Activated CD8-positive, alpha-beta T cell treated with anti-CD3 and anti-CD28 coated beads for 36 hours (primary cell): ENCODE measurements around the gene UPF3A. TPM values are rescaled to one million over a fixed set of nuclear protein-coding genes. Genes with fewer than 3 reads are reported as not detected.

Experiments
- ATAC-seq: fragments of 200-7000 bp; cut with Tn5 transposase; one replicate; pipeline ENCODE4 v1.10.0; 2021; ENCODE audit warnings: mild to moderate bottlenecking, moderate library complexity
- CTCF ChIA-PET: fragments of 350-600 bp; sonication (Branson Sonifier 250); formaldehyde crosslinking; loops from one replicate; lab custom pipeline; 2021; ENCODE audit warnings: antibody characterized with exemption; lab: Charles Lee
- POLR2A ChIA-PET: fragments of 350-600 bp; sonication (Branson Sonifier 250); formaldehyde crosslinking; loops from one replicate; lab custom pipeline; 2021; ENCODE audit warnings: antibody characterized with exemption; lab: Charles Lee
- DNase-seq: peaks from one replicate; pipeline ENCODE4 v3.0.0-alpha.2; 2020
- H3K27ac Mint-ChIP-seq: one replicate; pipeline ENCODE4 v1.8.0; 2021; ENCODE audit warnings: mild to moderate bottlenecking, mixed read lengths
- H3K27me3 Mint-ChIP-seq: one replicate; pipeline ENCODE4 v1.8.0; 2021; ENCODE audit warnings: mixed read lengths
- H3K36me3 Mint-ChIP-seq: one replicate; pipeline ENCODE4 v1.8.0; 2021; ENCODE audit warnings: low read depth, mixed read lengths
- H3K4me1 Mint-ChIP-seq: one replicate; pipeline ENCODE4 v1.8.0; 2021; ENCODE audit warnings: low read depth, mixed read lengths
- H3K4me3 Mint-ChIP-seq: one replicate; pipeline ENCODE4 v1.8.0; 2021; ENCODE audit warnings: mild to moderate bottlenecking, moderate library complexity, mixed read lengths
- H3K9me3 Mint-ChIP-seq: one replicate; pipeline ENCODE4 v1.8.0; 2021; ENCODE audit warnings: mixed read lengths
- intact Hi-C: fragments of 100-400 bp; cut with micrococcal nuclease; formaldehyde crosslinking; loops from one replicate; pipeline ENCODE4 v1.10.0; 2022
- total RNA-seq, 2 experiments: library from RNA; stranded (reverse); gene quantifications; one replicate each; pipeline ENCODE4 v1.2.3, GENCODE V29; 2021
- TF ChIP-seq, protein P1 (sequence below): fragments of 200-600 bp; IDR thresholded peaks from one replicate; pipeline ENCODE4 v1.8.0; 2022; ENCODE audit warnings: antibody characterized with exemption, mild to moderate bottlenecking

Gene UPF3A
- total RNA-seq, 2 experiments from 2014 or later = 36.7 TPM

GRCh38 chr13:114318624-114319023, 37.2 kb downstream of the UPF3A start:
- Mint-ChIP-seq H3K4me1 (peaks cover 49% of the 10 kb centered on the region), H3K36me3 (peaks cover 44% of the 10 kb centered on the region), H3K27me3 (no peaks in the 10 kb centered on the region), H3K9me3 (no peaks in the 10 kb centered on the region), H3K27ac (no peak overlapping the region), H3K4me3 (no peak overlapping the region)
- TF ChIP-seq, protein P1, sequence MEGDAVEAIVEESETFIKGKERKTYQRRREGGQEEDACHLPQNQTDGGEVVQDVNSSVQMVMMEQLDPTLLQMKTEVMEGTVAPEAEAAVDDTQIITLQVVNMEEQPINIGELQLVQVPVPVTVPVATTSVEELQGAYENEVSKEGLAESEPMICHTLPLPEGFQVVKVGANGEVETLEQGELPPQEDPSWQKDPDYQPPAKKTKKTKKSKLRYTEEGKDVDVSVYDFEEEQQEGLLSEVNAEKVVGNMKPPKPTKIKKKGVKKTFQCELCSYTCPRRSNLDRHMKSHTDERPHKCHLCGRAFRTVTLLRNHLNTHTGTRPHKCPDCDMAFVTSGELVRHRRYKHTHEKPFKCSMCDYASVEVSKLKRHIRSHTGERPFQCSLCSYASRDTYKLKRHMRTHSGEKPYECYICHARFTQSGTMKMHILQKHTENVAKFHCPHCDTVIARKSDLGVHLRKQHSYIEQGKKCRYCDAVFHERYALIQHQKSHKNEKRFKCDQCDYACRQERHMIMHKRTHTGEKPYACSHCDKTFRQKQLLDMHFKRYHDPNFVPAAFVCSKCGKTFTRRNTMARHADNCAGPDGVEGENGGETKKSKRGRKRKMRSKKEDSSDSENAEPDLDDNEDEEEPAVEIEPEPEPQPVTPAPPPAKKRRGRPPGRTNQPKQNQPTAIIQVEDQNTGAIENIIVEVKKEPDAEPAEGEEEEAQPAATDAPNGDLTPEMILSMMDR = no peak
- CTCF ChIA-PET = interaction anchor here (1.4 kb wide), 2 partner anchors 22 to 35 kb away, joined by 3 to 4 read pairs; no protein-coding TSS in a partner anchor
- DNase-seq (no peak), ATAC-seq (no peak)
- intact Hi-C loops = no loop called here
- POLR2A ChIA-PET = interaction anchor here (1.3 to 1.6 kb wide), 2 partner anchors 10 to 37 kb away, joined by 3 to 6 read pairs; partner anchors contain the start of gene UPF3A

DNA sequence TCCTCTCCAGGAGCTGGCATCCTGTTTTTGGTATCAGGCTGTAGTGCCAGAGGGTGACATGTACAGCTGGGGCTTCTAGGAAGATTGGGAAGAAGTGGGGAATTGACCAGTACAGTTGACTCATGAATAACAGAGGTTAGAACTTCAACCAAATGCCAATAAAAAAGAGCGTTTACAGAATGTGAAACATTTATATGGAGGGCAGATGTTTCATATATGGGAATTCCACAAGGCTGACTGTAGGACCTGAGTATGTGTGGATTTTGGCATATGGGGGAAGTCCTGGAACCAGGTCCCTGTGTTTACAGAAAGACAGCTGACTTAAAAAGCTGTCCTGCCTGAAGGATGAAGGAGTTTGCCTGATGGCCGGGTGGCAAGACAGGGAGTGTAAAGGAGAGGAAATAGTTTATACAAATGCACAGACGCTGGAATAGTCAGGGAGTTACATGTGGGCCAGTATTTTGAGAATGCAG, 38.1 kb downstream of the UPF3A start:
- TF ChIP-seq, protein P1 = no peak
- intact Hi-C loops = no loop called here
- ATAC-seq = no peak
- no peaks in the 10 kb centered on the region for H3K9me3 Mint-ChIP-seq
- peak overlapping the region; percentile 31 for H3K27ac Mint-ChIP-seq
- peaks cover 55% of the 10 kb centered on the region for H3K4me1 Mint-ChIP-seq
- ChIA-PET CTCF (interaction anchor here (1.4 kb wide), 1 partner anchor 36 kb away, joined by 4 read pairs; no protein-coding TSS in a partner anchor), POLR2A (interaction anchor here (1.6 kb wide), 1 partner anchor 9 kb away, joined by 6 read pairs; no protein-coding TSS in a partner anchor)
- no peaks in the 10 kb centered on the region for H3K27me3 Mint-ChIP-seq
- H3K4me3 Mint-ChIP-seq = no peak overlapping the region
- peaks cover 53% of the 10 kb centered on the region for H3K36me3 Mint-ChIP-seq
- no peak for DNase-seq

GRCh38 chr13:114320065-114320464, 38.7 kb downstream of the UPF3A start:
- Mint-ChIP-seq H3K4me3 (no peak overlapping the region), H3K27ac (peak overlapping the region; percentile 31), H3K4me1 (peaks cover 56% of the 10 kb centered on the region), H3K9me3 (no peaks in the 10 kb centered on the region), H3K27me3 (no peaks in the 10 kb centered on the region), H3K36me3 (peaks cover 55% of the 10 kb centered on the region)
- DNase-seq (no peak), ATAC-seq (no peak)
- intact Hi-C loops = no loop called here
- POLR2A ChIA-PET = interaction anchor here (1.6 kb wide), 1 partner anchor 8 kb away, joined by 6 read pairs; no protein-coding TSS in a partner anchor
- TF ChIP-seq, protein P1 = no peak
- CTCF ChIA-PET = no interaction called here

DNA sequence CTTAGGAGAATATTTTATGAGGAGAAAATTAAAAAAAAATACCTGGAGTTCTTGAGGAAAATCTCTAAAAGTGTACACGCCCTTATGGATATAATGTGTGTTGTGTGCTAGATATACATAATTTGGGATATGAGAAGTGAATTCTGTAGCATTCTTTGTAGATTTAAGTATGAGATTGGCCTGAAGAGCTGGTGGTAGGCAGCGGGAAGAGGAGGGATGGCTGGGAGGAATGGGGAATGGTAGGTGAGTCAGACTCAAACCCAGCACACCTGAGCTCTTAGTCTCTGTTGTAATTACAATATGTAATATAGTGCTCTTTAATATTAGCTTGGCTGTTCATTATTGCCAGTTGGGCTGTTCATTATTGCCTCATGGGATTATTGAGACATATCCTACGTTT, 39.9 kb downstream of the UPF3A start:
- ChIA-PET CTCF (no interaction called here), POLR2A (interaction anchor here (0.6 kb wide), 1 partner anchor 11 kb away, joined by 3 read pairs; no protein-coding TSS in a partner anchor)
- H3K27ac Mint-ChIP-seq = no peak overlapping the region

GRCh38 chr13:114323349-114323748, 41.9 kb downstream of the UPF3A start:
- no peak overlapping the region for H3K4me3 Mint-ChIP-seq
- ATAC-seq (no peak), DNase-seq (no peak)
- H3K9me3 Mint-ChIP-seq = no peaks in the 10 kb centered on the region
- TF ChIP-seq, protein P1 = no peak
- peaks cover 68% of the 10 kb centered on the region for H3K36me3 Mint-ChIP-seq
- POLR2A ChIA-PET = interaction anchor here (1.0 kb wide), 1 partner anchor 65 kb away, joined by 3 read pairs; no protein-coding TSS in a partner anchor
- H3K4me1 Mint-ChIP-seq = peaks cover 50% of the 10 kb centered on the region
- intact Hi-C loops = no loop called here
- H3K27me3 Mint-ChIP-seq = no peaks in the 10 kb centered on the region
- H3K27ac Mint-ChIP-seq = no peak overlapping the region
- CTCF ChIA-PET = no interaction called here

More for the DNA sequence above, 39.9 kb downstream of the UPF3A start:
- intact Hi-C loops = no loop called here
- H3K4me3 Mint-ChIP-seq = no peak overlapping the region
- peaks cover 59% of the 10 kb centered on the region for H3K4me1 Mint-ChIP-seq
- TF ChIP-seq, protein P1 = no peak
- peaks cover 60% of the 10 kb centered on the region for H3K36me3 Mint-ChIP-seq
- H3K27me3 Mint-ChIP-seq = no peaks in the 10 kb centered on the region
- ATAC-seq (no peak), DNase-seq (no peak)
- H3K9me3 Mint-ChIP-seq = no peaks in the 10 kb centered on the region
